ENCODE results near the gene MRC2. TPM values are rescaled to one million over a fixed set of nuclear protein-coding genes. Genes with fewer than 3 reads are reported as not detected.

Gene MRC2
- total and polyA plus RNA-seq, 4 experiments from 2014 or later, result 0.71 to 8.7 (median 6.7) TPM; not detected in 1

DNA sequence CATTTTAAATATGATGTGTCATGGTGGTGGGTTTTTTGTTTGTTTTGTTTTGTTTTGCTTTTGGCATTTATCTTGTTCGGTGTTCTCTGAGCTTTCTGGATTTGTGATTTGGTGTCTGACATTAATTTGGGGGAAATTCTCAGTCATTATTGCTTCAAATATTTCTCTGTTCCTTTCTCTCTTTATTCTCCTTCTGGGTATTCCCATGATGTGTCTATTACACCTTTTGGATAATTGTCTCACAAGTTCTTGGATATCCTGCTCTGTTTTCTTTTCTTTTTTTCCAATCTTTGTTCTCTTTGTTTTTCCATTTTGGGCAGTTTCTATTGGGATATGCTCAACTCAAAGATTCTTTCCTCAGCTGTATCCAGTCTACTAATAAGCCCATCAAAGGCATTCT lies 92.1 kb downstream of the MRC2 start:
- peaks cover 16% of the 10 kb centered on the region for H3K4me1 ChIP-seq (ENCODE audit: insufficient read depth, low read length)
- no peaks in the 10 kb centered on the region for H3K36me3 ChIP-seq (ENCODE audit: insufficient read depth, low read length)
- no peak overlapping the region for H3K4me3 ChIP-seq (ENCODE audit: low read length in 2 of 2)
- intact Hi-C loops (cut with micrococcal nuclease), result no loop called here
- H3K27me3 Mint-ChIP-seq, result no peaks in the 10 kb centered on the region
- H3K4me3 Mint-ChIP-seq, result no peak overlapping the region
- DNase-seq, result no peak
- H3K27ac ChIP-seq (ENCODE audit: low read depth, low read length), result no peak overlapping the region
- H3K4me1 Mint-ChIP-seq, result peaks cover 12 to 36% (median 16%) of the 10 kb centered on the region in 4 donors
- ChIA-PET POLR2A (ENCODE audit: partially characterized antibody) (no interaction called here), CTCF (ENCODE audit: partially characterized antibody) (interaction anchor here (1.2 to 1.8 kb wide), 2 partner anchors 15 to 687 kb away, joined by 4 read pairs; no protein-coding TSS in a partner anchor)
- H3K27ac Mint-ChIP-seq, result no peak overlapping the region
- no peaks in the 10 kb centered on the region for H3K27me3 ChIP-seq (ENCODE audit: insufficient read depth, low read length)
- H3K36me3 Mint-ChIP-seq, result no peaks in the 10 kb centered on the region
- no peaks in the 10 kb centered on the region for H3K9me3 ChIP-seq (ENCODE audit: control insufficient read depth in 1 of 2, low read length in 2 of 2)
- no peaks in the 10 kb centered on the region for H3K9me3 Mint-ChIP-seq

GRCh38 chr17:62720126-62720850 lies 92.8 kb downstream of the MRC2 start:
- Histone ChIP-seq H3K4me1 (ENCODE audit: insufficient read depth, low read length) (peaks cover 23% of the 10 kb centered on the region), H3K27ac (ENCODE audit: low read depth, low read length) (no peak overlapping the region), H3K9me3 (ENCODE audit: control insufficient read depth in 1 of 2, low read length in 2 of 2) (no peaks in the 10 kb centered on the region), H3K36me3 (ENCODE audit: insufficient read depth, low read length) (no peaks in the 10 kb centered on the region), H3K4me3 (ENCODE audit: low read length in 2 of 2) (no peak overlapping the region), H3K27me3 (ENCODE audit: insufficient read depth, low read length) (no peaks in the 10 kb centered on the region)
- H3K9me3 Mint-ChIP-seq, result no peaks in the 10 kb centered on the region
- H3K4me1 Mint-ChIP-seq, result peaks cover 18 to 43% (median 22%) of the 10 kb centered on the region in 4 donors
- H3K27ac Mint-ChIP-seq, result peak overlapping the region in 3 of 7 donors; percentile 8 to 52 (median 26)
- DNase-seq, result peak in 2 of 5 donors; percentile 8 to 21
- intact Hi-C loops (cut with micrococcal nuclease), result no loop called here
- H3K4me3 Mint-ChIP-seq, result no peak overlapping the region
- no peaks in the 10 kb centered on the region for H3K36me3 Mint-ChIP-seq
- ChIA-PET CTCF (ENCODE audit: partially characterized antibody) (interaction anchor here (0.7 to 1.8 kb wide), 3 partner anchors 16 to 687 kb away, joined by 3 to 4 read pairs (median 4); no protein-coding TSS in a partner anchor), POLR2A (ENCODE audit: partially characterized antibody) (no interaction called here)
- no peaks in the 10 kb centered on the region for H3K27me3 Mint-ChIP-seq

- H3K36me3 ChIP-seq (ENCODE audit: insufficient read depth, low read length), result no peaks in the 10 kb centered on the region
- no peak overlapping the region for H3K27ac ChIP-seq (ENCODE audit: low read depth, low read length)
- POLR2A ChIA-PET (ENCODE audit: partially characterized antibody), result interaction anchor here (2.9 kb wide), 1 partner anchor 243 kb away, joined by 23 read pairs; the partner anchor contains the start of gene TANC2
- Mint-ChIP-seq H3K9me3 (no peaks in the 10 kb centered on the region), H3K4me3 (no peak overlapping the region), H3K4me1 (peaks cover 18 to 46% (median 29%) of the 10 kb centered on the region in 4 donors), H3K36me3 (peaks cover 0 to 3% of the 10 kb centered on the region in 2 donors), H3K27ac (peak overlapping the region in 6 of 7 donors; percentile 1 to 77 (median 18)), H3K27me3 (peaks cover 0 to 4% of the 10 kb centered on the region in 2 donors)
- H3K9me3 ChIP-seq (ENCODE audit: control insufficient read depth in 1 of 2, low read length in 2 of 2), result no peaks in the 10 kb centered on the region
- CTCF ChIA-PET (ENCODE audit: partially characterized antibody), result interaction anchor here (0.9 to 1.8 kb wide), 3 partner anchors 9 to 17 kb away, joined by 3 to 4 read pairs (median 3); no protein-coding TSS in a partner anchor
- intact Hi-C loops (cut with micrococcal nuclease), result no loop called here
- H3K27me3 ChIP-seq (ENCODE audit: insufficient read depth, low read length), result no peaks in the 10 kb centered on the region
- no peak for DNase-seq
- H3K4me1 ChIP-seq (ENCODE audit: insufficient read depth, low read length), result peaks cover 29% of the 10 kb centered on the region
- H3K4me3 ChIP-seq (ENCODE audit: low read length in 2 of 2), result no peak overlapping the region
Observed at GRCh38 chr17:62722625-62723024, 95.2 kb downstream of the MRC2 start.

DNA sequence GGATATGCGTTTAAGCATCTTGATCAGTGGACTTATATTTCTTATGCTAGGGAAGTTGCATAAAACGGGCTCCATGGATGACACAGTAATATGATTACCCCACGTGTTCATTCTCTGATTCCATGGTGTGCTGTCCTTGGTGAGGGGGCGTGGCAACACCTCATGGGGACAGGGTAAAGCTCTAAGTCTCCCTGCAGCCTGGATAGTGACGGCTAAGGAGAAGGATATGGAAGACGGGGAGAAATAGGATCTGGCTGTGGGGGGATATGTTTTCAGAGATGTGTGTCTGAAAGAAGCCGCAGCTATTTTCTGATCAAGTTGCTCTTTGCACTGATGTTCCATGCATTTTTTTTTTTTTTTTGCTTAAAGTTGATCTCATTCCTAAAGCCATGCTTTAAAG lies 96.4 kb downstream of the MRC2 start:
- Mint-ChIP-seq H3K36me3 (peaks cover 0 to 4% of the 10 kb centered on the region in 2 donors), H3K27me3 (peaks cover 0 to 4% of the 10 kb centered on the region in 2 donors), H3K4me1 (peaks cover 18 to 35% (median 28%) of the 10 kb centered on the region in 4 donors), H3K4me3 (peak overlapping the region in 7 of 8 donors; percentile 26 to 87 (median 85)), H3K9me3 (no peaks in the 10 kb centered on the region), H3K27ac (peak overlapping the region; percentile 87 to 100 (median 98))
- CTCF ChIA-PET (ENCODE audit: partially characterized antibody), result interaction anchor here (1.3 to 1.6 kb wide), 5 partner anchors 11 to 244 kb away, joined by 3 to 7 read pairs (median 6); no protein-coding TSS in a partner anchor
- peaks cover 29% of the 10 kb centered on the region for H3K4me1 ChIP-seq (ENCODE audit: insufficient read depth, low read length)
- DNase-seq, result no peak
- H3K4me3 ChIP-seq (ENCODE audit: low read length in 2 of 2), result no peak overlapping the region
- no peaks in the 10 kb centered on the region for H3K9me3 ChIP-seq (ENCODE audit: control insufficient read depth in 1 of 2, low read length in 2 of 2)
- peaks cover 3% of the 10 kb centered on the region for H3K27me3 ChIP-seq (ENCODE audit: insufficient read depth, low read length)
- intact Hi-C loops (cut with micrococcal nuclease), result loop anchor here (1.0 kb wide), 2 partner anchors 20 to 244 kb away; no protein-coding TSS in a partner anchor
- peak overlapping the region; percentile 61 for H3K27ac ChIP-seq (ENCODE audit: low read depth, low read length)
- H3K36me3 ChIP-seq (ENCODE audit: insufficient read depth, low read length), result no peaks in the 10 kb centered on the region
- POLR2A ChIA-PET (ENCODE audit: partially characterized antibody), result interaction anchor here (0.6 to 2.9 kb wide), 5 partner anchors 9 to 244 kb away, joined by 3 to 23 read pairs (median 5); partner anchors contain the start of gene TANC2

GRCh38 chr17:62724398-62725146 lies 97.1 kb downstream of the MRC2 start:
- ChIA-PET POLR2A (ENCODE audit: partially characterized antibody) (interaction anchor here (0.6 to 2.9 kb wide), 7 partner anchors 12 to 244 kb away, joined by 3 to 23 read pairs (median 3); partner anchors contain the start of gene TANC2), CTCF (ENCODE audit: partially characterized antibody) (interaction anchor here (0.6 to 1.6 kb wide), 8 partner anchors 12 to 244 kb away, joined by 3 to 7 read pairs (median 5); no protein-coding TSS in a partner anchor)
- Mint-ChIP-seq H3K27me3 (peaks cover 0 to 4% of the 10 kb centered on the region in 2 donors), H3K36me3 (peaks cover 0 to 4% of the 10 kb centered on the region in 2 donors), H3K4me3 (peak overlapping the region; percentile 74 to 87 (median 85)), H3K27ac (peak overlapping the region; percentile 87 to 100 (median 98)), H3K9me3 (no peaks in the 10 kb centered on the region), H3K4me1 (peaks cover 18 to 34% (median 28%) of the 10 kb centered on the region in 4 donors)
- H3K27ac ChIP-seq (ENCODE audit: low read depth, low read length), result peak overlapping the region; percentile 61
- H3K9me3 ChIP-seq (ENCODE audit: control insufficient read depth in 1 of 2, low read length in 2 of 2), result no peaks in the 10 kb centered on the region
- peaks cover 3% of the 10 kb centered on the region for H3K27me3 ChIP-seq (ENCODE audit: insufficient read depth, low read length)
- peaks cover 29% of the 10 kb centered on the region for H3K4me1 ChIP-seq (ENCODE audit: insufficient read depth, low read length)
- no peaks in the 10 kb centered on the region for H3K36me3 ChIP-seq (ENCODE audit: insufficient read depth, low read length)
- DNase-seq, result peak; percentile 72 to 84 (median 78)
- intact Hi-C loops (cut with micrococcal nuclease), result loop anchor here (1.0 kb wide), 2 partner anchors 20 to 244 kb away; no protein-coding TSS in a partner anchor
- H3K4me3 ChIP-seq (ENCODE audit: low read length in 2 of 2), result no peak overlapping the region

DNA sequence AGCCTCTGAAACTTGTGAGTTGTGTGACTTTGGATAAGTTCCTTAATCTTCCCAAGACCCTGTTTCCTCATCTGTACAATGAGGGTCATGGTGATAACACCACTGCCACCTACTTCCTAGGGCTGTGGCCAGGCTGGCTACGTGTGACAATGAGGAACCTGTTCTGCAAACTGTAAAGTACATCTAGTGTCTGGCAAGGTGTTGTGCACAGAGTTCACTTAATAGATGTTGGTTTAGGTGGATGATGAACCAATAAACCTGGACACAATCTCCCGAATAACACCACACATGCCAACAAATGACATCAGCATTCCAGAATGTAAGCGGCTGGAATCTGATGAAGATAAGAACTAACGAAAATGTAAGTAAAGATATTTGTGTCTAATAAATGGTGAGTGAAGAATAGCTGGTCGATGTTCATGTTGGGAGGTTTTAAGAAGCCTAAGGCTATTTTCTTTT lies 98.3 kb downstream of the MRC2 start:
- DNase-seq, result no peak
- Histone ChIP-seq H3K27ac (ENCODE audit: low read depth, low read length) (peak overlapping the region; percentile 61), H3K4me3 (ENCODE audit: low read length in 2 of 2) (no peak overlapping the region), H3K9me3 (ENCODE audit: control insufficient read depth in 1 of 2, low read length in 2 of 2) (no peaks in the 10 kb centered on the region), H3K36me3 (ENCODE audit: insufficient read depth, low read length) (no peaks in the 10 kb centered on the region), H3K27me3 (ENCODE audit: insufficient read depth, low read length) (peaks cover 3% of the 10 kb centered on the region), H3K4me1 (ENCODE audit: insufficient read depth, low read length) (peaks cover 29% of the 10 kb centered on the region)
- peaks cover 18 to 33% (median 23%) of the 10 kb centered on the region in 4 donors for H3K4me1 Mint-ChIP-seq
- ChIA-PET CTCF (ENCODE audit: partially characterized antibody) (no interaction called here), POLR2A (ENCODE audit: partially characterized antibody) (interaction anchor here (2.4 kb wide), 1 partner anchor 22 kb away, joined by 10 read pairs; no protein-coding TSS in a partner anchor)
- intact Hi-C loops (cut with micrococcal nuclease), result no loop called here
- peaks cover 0 to 4% of the 10 kb centered on the region in 2 donors for H3K27me3 Mint-ChIP-seq
- peak overlapping the region; percentile 42 to 100 (median 95) for H3K27ac Mint-ChIP-seq
- peaks cover 0 to 4% of the 10 kb centered on the region in 2 donors for H3K36me3 Mint-ChIP-seq
- H3K4me3 Mint-ChIP-seq, result peak overlapping the region in 4 of 8 donors; percentile 9 to 86 (median 59)
- H3K9me3 Mint-ChIP-seq, result no peaks in the 10 kb centered on the region
